Measurements from ENCODE around the gene CD81. TPM values are rescaled to one million over a fixed set of nuclear protein-coding genes. Genes with fewer than 3 reads are reported as not detected.

The CD81 gene
- total RNA-seq, 1 donor from 2014 or later: 183 TPM

DNA sequence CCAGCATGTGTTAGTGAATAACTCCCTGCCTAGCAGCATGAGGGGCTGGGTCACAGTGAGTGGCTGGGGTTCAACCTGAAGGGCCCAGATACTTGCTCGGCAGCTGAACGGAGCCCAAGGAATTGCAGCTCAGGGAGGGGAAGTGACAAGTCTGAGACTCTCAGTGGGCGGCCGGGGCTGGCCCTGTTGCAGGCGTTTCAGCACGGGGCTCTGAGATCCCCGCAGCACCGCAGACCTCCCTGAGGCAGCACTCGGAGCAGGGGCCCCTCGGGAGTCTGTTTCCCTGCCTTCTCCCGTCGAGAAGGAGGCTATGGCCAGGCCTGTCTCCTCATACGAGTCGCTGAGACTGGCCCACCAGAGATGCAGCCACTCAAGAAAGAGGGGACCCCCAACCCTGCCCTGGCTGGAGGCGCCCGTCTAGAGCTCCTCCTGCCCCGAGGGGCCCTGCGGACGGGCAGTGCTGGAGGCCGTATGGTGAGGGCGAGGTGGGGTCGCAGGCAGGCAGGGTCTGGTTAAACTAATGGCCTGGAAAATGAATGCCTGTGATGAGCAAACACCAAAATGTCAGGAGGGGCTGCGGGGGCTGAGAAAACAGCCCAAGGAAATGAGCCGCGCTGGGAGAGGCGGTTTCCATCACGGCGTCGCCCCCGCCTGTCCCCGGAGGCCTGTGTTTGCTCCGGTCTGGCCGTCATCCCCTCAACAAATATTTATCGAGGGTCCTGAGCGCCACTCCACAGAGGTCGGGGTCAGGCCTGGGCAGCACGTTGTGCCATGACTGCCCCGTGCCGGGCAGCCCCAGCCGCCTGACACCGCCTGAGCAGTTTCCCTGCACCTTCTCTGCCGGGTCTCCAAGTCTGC is 32.7 kb downstream of the CD81 start:
- DNase-seq (ENCODE audit: low read depth): no peak
- no peak overlapping the region for H3K4me3 ChIP-seq (ENCODE audit: low read depth, low read length)
- TF ChIP-seq, protein P1, sequence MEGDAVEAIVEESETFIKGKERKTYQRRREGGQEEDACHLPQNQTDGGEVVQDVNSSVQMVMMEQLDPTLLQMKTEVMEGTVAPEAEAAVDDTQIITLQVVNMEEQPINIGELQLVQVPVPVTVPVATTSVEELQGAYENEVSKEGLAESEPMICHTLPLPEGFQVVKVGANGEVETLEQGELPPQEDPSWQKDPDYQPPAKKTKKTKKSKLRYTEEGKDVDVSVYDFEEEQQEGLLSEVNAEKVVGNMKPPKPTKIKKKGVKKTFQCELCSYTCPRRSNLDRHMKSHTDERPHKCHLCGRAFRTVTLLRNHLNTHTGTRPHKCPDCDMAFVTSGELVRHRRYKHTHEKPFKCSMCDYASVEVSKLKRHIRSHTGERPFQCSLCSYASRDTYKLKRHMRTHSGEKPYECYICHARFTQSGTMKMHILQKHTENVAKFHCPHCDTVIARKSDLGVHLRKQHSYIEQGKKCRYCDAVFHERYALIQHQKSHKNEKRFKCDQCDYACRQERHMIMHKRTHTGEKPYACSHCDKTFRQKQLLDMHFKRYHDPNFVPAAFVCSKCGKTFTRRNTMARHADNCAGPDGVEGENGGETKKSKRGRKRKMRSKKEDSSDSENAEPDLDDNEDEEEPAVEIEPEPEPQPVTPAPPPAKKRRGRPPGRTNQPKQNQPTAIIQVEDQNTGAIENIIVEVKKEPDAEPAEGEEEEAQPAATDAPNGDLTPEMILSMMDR (conservative IDR thresholded peaks at IDR 0.05; ENCODE audit: low read depth, low read length): no peak

DNA sequence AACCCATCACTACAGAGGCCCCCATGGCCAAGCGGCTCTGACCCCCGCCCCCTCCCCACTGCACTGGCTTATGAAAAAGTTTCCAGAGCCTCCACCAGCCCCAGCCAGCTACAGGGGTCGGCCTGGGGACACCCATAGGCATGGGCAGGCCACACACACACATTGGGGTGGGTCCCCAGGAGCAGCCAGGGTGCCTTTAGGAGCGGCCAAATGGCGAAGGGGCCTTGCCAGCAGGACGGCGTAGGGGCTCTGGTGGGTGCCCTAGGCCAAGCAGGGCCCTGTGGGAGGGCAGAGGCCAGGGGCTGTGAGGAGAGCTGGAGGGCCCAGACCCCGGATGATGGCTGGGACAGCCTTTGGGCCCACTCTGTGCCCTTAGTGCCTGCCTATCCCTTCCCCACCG is 33.5 kb downstream of the CD81 start:
- DNase-seq (ENCODE audit: low read depth): no peak
- TF ChIP-seq, protein P1 (conservative IDR thresholded peaks at IDR 0.05; ENCODE audit: low read depth, low read length): no peak

DNA sequence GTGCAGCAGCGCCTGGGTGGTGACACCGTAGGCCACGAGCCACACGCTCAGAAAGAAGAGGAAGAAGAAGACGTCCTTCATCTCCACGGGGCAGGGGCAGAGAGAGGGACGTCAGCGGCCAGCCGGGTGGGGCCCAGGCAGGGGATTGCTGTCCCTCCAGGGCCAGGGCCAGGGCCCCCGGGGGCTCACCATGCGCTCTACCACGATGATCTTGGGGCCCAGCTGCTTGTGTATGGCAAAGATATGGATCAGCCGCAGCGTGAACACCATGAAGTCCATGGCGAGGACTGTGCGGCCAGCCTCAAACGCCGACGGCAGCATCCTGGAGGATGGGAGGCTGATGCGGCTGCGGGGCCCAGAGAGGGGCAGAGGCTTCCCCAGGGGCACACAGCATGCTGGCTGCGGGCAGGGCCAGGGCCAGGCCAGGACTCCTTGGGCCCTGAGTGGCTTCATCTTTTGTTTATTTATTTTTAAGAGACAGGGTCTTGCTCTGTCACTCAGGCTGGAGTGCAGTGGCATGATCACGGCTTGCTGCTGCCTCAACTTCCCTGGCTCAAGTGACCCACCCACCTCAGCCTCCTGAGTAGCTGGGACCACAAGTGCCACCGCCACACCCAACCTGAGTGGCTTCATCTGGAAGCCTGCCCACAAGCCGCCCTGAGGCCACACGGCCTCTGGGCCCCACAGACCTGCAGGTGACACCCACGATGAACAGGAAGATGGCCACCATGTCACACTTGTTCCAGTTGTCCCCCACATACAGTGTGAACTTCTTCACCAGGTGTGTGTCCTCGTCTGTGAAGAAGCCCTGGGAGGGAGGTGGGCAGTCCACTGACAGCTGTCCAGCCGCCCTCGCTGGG is 34.6 kb downstream of the CD81 start:
- DNase-seq (ENCODE audit: low read depth): no peak
- no peak overlapping the region for H3K4me3 ChIP-seq (ENCODE audit: low read depth, low read length)
- TF ChIP-seq, protein P1 (conservative IDR thresholded peaks at IDR 0.05; ENCODE audit: low read depth, low read length): no peak

More for the DNA sequence above, 33.5 kb downstream of the CD81 start:
- no peak overlapping the region for H3K4me3 ChIP-seq (ENCODE audit: low read depth, low read length)

DNA sequence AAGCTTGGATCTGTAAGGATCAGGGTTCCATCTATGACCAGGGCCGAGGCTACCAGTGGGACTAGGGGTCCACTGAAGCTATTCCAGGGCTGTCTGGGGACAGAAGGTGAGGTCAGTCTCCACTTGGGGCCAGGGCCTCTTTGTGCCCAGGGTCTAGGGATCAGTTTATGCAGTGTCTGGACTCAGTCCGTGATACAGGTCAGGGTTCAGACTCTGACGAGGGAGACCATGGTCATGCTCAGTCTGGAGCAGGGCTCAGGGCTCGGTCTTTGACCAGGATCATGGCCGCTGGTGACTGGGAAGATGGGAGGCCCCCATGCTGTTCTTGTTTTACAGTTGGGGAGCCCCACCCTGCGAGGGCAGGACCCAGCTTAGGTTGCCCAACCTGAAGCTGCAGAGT is 35.2 kb downstream of the CD81 start:
- no peak for DNase-seq (ENCODE audit: low read depth)
- TF ChIP-seq, protein P1 (conservative IDR thresholded peaks at IDR 0.05; ENCODE audit: low read depth, low read length): no peak
- H3K4me3 ChIP-seq (ENCODE audit: low read depth, low read length): no peak overlapping the region

DNA sequence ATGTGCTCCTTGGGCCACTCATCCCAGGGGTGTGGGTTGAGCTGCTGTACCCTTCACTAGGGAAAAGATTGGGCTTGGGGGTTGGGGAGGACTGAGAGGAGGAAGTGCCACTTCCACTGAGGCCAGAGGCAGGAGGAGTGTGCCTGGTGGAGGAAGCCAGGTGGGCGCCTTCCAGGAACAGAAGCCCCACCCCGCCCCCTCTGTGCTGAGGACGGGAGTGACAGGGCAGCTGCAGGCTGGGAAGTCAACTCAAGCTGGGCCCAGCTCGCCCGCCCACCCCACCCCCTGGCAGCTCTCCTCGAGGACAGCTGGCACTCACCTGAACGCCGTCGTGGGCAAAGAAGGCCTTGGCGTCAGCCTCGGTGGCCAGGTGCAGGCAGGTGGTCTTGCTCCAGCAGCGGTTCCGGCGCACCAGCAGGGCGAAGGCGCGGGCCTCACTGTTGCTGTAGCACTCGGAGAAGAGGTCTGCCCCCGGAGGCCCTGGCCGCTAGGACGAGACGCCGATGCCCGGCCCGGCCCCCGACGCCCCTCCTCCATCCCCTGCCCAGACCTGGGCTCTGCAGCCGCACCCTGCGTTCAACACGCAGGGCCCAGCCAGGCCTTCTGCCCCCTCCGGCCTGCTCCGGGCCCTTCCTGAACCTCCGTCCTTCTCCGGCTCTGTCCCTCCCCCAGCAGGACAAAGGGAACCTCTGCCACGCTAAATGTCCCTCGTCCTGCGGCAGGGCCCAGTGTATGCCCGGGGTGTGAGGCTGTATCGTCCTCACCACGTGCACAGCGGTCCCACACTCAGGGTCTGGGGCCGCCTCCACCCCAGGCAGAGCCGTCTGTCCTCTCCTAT is 36.9 kb downstream of the CD81 start:
- TF ChIP-seq, protein P1 (conservative IDR thresholded peaks at IDR 0.05; ENCODE audit: low read depth, low read length): no peak
- H3K4me3 ChIP-seq (ENCODE audit: low read depth, low read length): no peak overlapping the region
- DNase-seq (ENCODE audit: low read depth): no peak

DNA sequence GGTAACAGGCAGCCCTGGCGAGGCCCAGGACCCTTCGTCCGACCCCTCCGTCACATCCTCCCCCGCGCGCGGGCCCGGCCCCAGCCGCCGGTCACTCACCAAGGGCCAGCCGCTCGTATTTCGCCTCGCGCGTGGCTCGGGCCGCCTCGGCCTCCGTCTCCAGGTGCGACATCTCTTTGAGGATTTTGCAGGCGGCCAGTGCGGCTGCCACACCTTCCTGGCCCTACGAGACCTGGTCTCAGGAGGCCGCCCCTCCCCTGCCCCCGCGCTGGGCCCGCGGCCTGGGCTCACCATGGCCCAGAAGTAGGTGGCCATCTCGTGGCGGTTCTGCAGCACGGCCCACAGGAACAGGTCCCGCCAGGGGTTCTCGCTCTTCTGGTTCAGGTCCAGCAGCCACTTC is 37.5 kb downstream of the CD81 start:
- DNase-seq (ENCODE audit: low read depth): no peak
- TF ChIP-seq, protein P1 (conservative IDR thresholded peaks at IDR 0.05; ENCODE audit: low read depth, low read length): no peak
- H3K4me3 ChIP-seq (ENCODE audit: low read depth, low read length): no peak overlapping the region

Data from epithelial cell of proximal tubule (primary cell).